Small intestine (tissue), 7 donors: ENCODE data around the gene LENG8. TPM values are rescaled to one million over a fixed set of nuclear protein-coding genes. Genes with fewer than 3 reads are reported as not detected.
"Not testable (repeated sequence)": the region's sequence is repeated elsewhere in the genome, so short reads cannot be mapped to it uniquely, and the experiment has no call there.

Source experiments
- DNase-seq, 2 donors: peaks; one replicate each; pipeline versions ENCODE4 v3.0.0 to v3.0.0-alpha.2; 2013
- FAIRE-seq: peaks from 2 replicates; lab custom pipeline; 2012; peaks lifted over from hg19 to GRCh38; lab: Jason Lieb, UNC
- H3K27ac ChIP-seq, 3 donors: one replicate each; pipeline ENCODE4 v1.5.1; 2013; ENCODE audit warnings: low read length in 2 of 3, mild to moderate bottlenecking in 2 of 3, control low read depth in 1 of 3, inconsistent platforms in 1 of 3, low read depth in 1 of 3, moderate library complexity in 1 of 3
- H3K27me3 ChIP-seq, 3 donors: one replicate each; pipeline ENCODE4 v1.6.1; 2013; ENCODE audit warnings: low read length in 3 of 3, inconsistent platforms in 1 of 3; ENCODE audit not compliant: control insufficient read depth in 3 of 3, insufficient read depth in 3 of 3
- H3K36me3 ChIP-seq, 3 donors: one replicate each; pipeline ENCODE4 v1.6.1; 2013; ENCODE audit warnings: low read length in 3 of 3, inconsistent platforms in 1 of 3, low read depth in 1 of 3, mild to moderate bottlenecking in 1 of 3, moderate library complexity in 1 of 3; ENCODE audit not compliant: control insufficient read depth in 3 of 3, insufficient read depth in 2 of 3
- H3K4me1 ChIP-seq, 3 donors: one replicate each; pipeline ENCODE4 v1.6.1; 2013; ENCODE audit warnings: low read length in 2 of 3, inconsistent platforms in 1 of 3, low read depth in 1 of 3, mild to moderate bottlenecking in 1 of 3, moderate library complexity in 1 of 3; ENCODE audit not compliant: control insufficient read depth in 3 of 3, insufficient read depth in 2 of 3
- H3K4me3 ChIP-seq, 3 donors: one replicate each; pipeline ENCODE4 v1.5.1; 2013; ENCODE audit warnings: low read length in 3 of 3, control low read depth in 1 of 3, inconsistent platforms in 1 of 3, low read depth in 1 of 3, mild to moderate bottlenecking in 1 of 3, moderate library complexity in 1 of 3
- H3K9me3 ChIP-seq, 2 donors: one replicate each; pipeline ENCODE4 v1.6.1; 2013; ENCODE audit warnings: low read depth in 1 of 2, low read length in 1 of 2; ENCODE audit not compliant: control insufficient read depth in 2 of 2, insufficient read depth in 1 of 2
- WGBS, 3 donors: extraction: QIAGEN DNeasy Blood & Tissue Kit; methylation state at CpG; one replicate each; pipeline ENCODE4 v1.1.7; 2013; 5-methylcytosine and 5-hydroxymethylcytosine counted together
- polyA plus RNA-seq, 4 donors: library from polyadenylated mRNA; stranded (reverse) in 3 of 4; unstranded in 1 of 4; fragments of 200-250 nt in 3 of 4; fragments of 120-200 nt in 1 of 4; gene quantifications; one replicate each; pipeline versions ENCODE4 v1.2.1 to v1.2.3, GENCODE V29; 2013
- donor health status: healthy with polysubstance abuse.
- donor health status: control.
- donor health status: control.
- donor health status: Bipolar disorder and iron deficiency.
- donor health status: healthy.

Gene LENG8
- polyA plus RNA-seq, 4 donors = 51.6 to 214 (median 87.2) TPM

GRCh38 chr19:54493967-54494585, 45.1 kb downstream of the LENG8 start:
- DNase-seq (no peak), FAIRE-seq (no peak)
- no peaks in the 10 kb centered on the region for H3K4me1 ChIP-seq
- WGBS, 3 donors = 72 to 75% (median 73%) methylated on average over 10 of the region's 10 CpGs
- no peak overlapping the region for H3K27ac ChIP-seq
- no peaks in the 10 kb centered on the region for H3K36me3 ChIP-seq
- H3K27me3 ChIP-seq = peaks cover 0 to 3% (median 0%) of the 10 kb centered on the region in 3 donors
- H3K4me3 ChIP-seq = no peak overlapping the region
- H3K9me3 ChIP-seq = no peaks in the 10 kb centered on the region

GRCh38 chr19:54495284-54495683, 46.3 kb downstream of the LENG8 start:
- WGBS, 3 donors = 61 to 69% (median 66%) methylated on average over 4 to 5 of the region's 5 CpGs
- H3K4me1 ChIP-seq, FAIRE-seq, H3K27ac ChIP-seq, H3K36me3 ChIP-seq, H3K4me3 ChIP-seq, H3K27me3 ChIP-seq, DNase-seq, H3K9me3 ChIP-seq: not testable (repeated sequence)

- not testable (repeated sequence) for H3K9me3 ChIP-seq, H3K27me3 ChIP-seq, FAIRE-seq, H3K36me3 ChIP-seq, H3K27ac ChIP-seq, H3K4me3 ChIP-seq, H3K4me1 ChIP-seq, DNase-seq
- 65 to 70% (median 67%) methylated on average over 8 to 9 of the region's 15 CpGs for WGBS, 3 donors
Measured at GRCh38 chr19:54497747-54498450, 48.9 kb downstream of the LENG8 start.

- not testable (repeated sequence) for H3K27me3 ChIP-seq, H3K4me1 ChIP-seq, H3K36me3 ChIP-seq, FAIRE-seq, H3K9me3 ChIP-seq, DNase-seq, H3K4me3 ChIP-seq, H3K27ac ChIP-seq
- WGBS, 3 donors = 69 to 81% (median 77%) methylated on average over 8 to 9 of the region's 9 CpGs
Measured at GRCh38 chr19:54498451-54498772, 49.4 kb downstream of the LENG8 start.

- FAIRE-seq = no peak
- Histone ChIP-seq H3K27ac (no peak within 1 kb of the TSS), H3K36me3 (no peaks in the 10 kb centered on the region), H3K27me3 (no peaks in the 10 kb centered on the region), H3K4me1 (no peaks in the 10 kb centered on the region), H3K9me3 (no peaks in the 10 kb centered on the region), H3K4me3 (no peak within 1 kb of the TSS)
- no peak for DNase-seq
- WGBS, 3 donors = 67 to 80% (median 69%) methylated on average over 14 of the region's 14 CpGs
Measured at GRCh38 chr19:54502518-54503048, 53.6 kb downstream of the LENG8 start, which contains the start of gene LAIR2. Gene LAIR2, plus strand, starts transcription at chr19:54502831. Its CDS starts 88 bp downstream, at chr19:54502919.

- WGBS, 3 donors = 84 to 89% (median 87%) methylated on average over 4 of the region's 4 CpGs
- not testable (repeated sequence) for FAIRE-seq
Measured at GRCh38 chr19:54505542-54505941, 56.5 kb downstream of the LENG8 start.

GRCh38 chr19:54506079-54506478, 57.1 kb downstream of the LENG8 start:
- no peaks in the 10 kb centered on the region for H3K36me3 ChIP-seq
- WGBS, 3 donors = 61 to 76% (median 71%) methylated on average over 10 of the region's 10 CpGs
- no peaks in the 10 kb centered on the region for H3K4me1 ChIP-seq
- H3K4me3 ChIP-seq = no peak overlapping the region
- no peaks in the 10 kb centered on the region for H3K9me3 ChIP-seq
- no peaks in the 10 kb centered on the region for H3K27me3 ChIP-seq
- FAIRE-seq (no peak), DNase-seq (no peak)
- H3K27ac ChIP-seq = no peak overlapping the region

More at GRCh38 chr19:54505542-54505941, 56.5 kb downstream of the LENG8 start:
- not testable (repeated sequence) for H3K4me3 ChIP-seq, H3K27ac ChIP-seq, H3K4me1 ChIP-seq, H3K27me3 ChIP-seq, H3K9me3 ChIP-seq, H3K36me3 ChIP-seq, DNase-seq

GRCh38 chr19:54507038-54507717, 58.2 kb downstream of the LENG8 start:
- not testable (repeated sequence) for FAIRE-seq, H3K4me1 ChIP-seq, H3K9me3 ChIP-seq, DNase-seq, H3K4me3 ChIP-seq, H3K27ac ChIP-seq, H3K27me3 ChIP-seq, H3K36me3 ChIP-seq
- WGBS, 3 donors = 55 to 64% (median 62%) methylated on average over 10 to 11 of the region's 15 CpGs
